Cardiac fibroblast (primary cell): Measurements from ENCODE around the gene FRMD3.

Experiments
- DNase-seq, 2 donors: peaks; one replicate each; pipeline versions ENCODE4 v3.0.0 to v3.0.0-alpha.2; 2010; ENCODE audit warnings: low read depth in 2 of 2
- H3K4me3 ChIP-seq, 2 donors: replicated peaks in 1 of 2; 1 replicate in 1 of 2; 2 replicates in 1 of 2; pipeline ENCODE4 v1.5.1; 2011; ENCODE audit warnings: low read depth in 2 of 2, low read length in 2 of 2, mild to moderate bottlenecking in 2 of 2, moderate library complexity in 1 of 2
- CTCF ChIP-seq: IDR thresholded peaks from one replicate; pipeline ENCODE4 v1.5.1; 2011; ENCODE audit warnings: low read depth, mild to moderate bottlenecking, low read length, inconsistent platforms

Gene FRMD3

GRCh38 chr9:83267741-83268140 lies 270.5 kb downstream of the FRMD3 start:
- no peak for TF ChIP-seq CTCF
- DNase-seq = no peak
- H3K4me3 ChIP-seq = no peak overlapping the region

GRCh38 chr9:83266666-83267496 lies 271.3 kb downstream of the FRMD3 start:
- DNase-seq = peak; percentile 46 to 55
- TF ChIP-seq CTCF = no peak
- no peak overlapping the region for H3K4me3 ChIP-seq

GRCh38 chr9:83266331-83266665 lies 271.9 kb downstream of the FRMD3 start:
- no peak for DNase-seq
- H3K4me3 ChIP-seq = no peak overlapping the region
- no peak for TF ChIP-seq CTCF

- H3K4me3 ChIP-seq = no peak overlapping the region
- no peak for DNase-seq
- no peak for TF ChIP-seq CTCF
Measured at GRCh38 chr9:83264315-83264714, 273.9 kb downstream of the FRMD3 start.

GRCh38 chr9:83259558-83259957 lies 278.6 kb downstream of the FRMD3 start:
- no peak overlapping the region for H3K4me3 ChIP-seq
- no peak for TF ChIP-seq CTCF
- no peak for DNase-seq

- TF ChIP-seq CTCF = no peak
- no peak for DNase-seq
- H3K4me3 ChIP-seq = no peak overlapping the region
Measured at GRCh38 chr9:83257937-83258891, 280.0 kb downstream of the FRMD3 start.
